ENCODE measurements around the gene GATAD2B. TPM values are rescaled to one million over a fixed set of nuclear protein-coding genes. Genes with fewer than 3 reads are reported as not detected.
A peak's percentile ranks its signal among the peaks of the same experiment; 100 is the strongest.

The GATAD2B gene
- total RNA-seq (10 to 100 TPM; 16.3 to 18.7 TPM), polyA plus RNA-seq (ENCODE audit: insufficient read length in 2 of 2) (10 to 100 TPM; 34.6 to 35.3 TPM)
- long read RNA-seq, donor 1, full-length matches to known transcripts = 2 of 2 reads
- long read RNA-seq, donor 1, partial matches to known transcripts = 0 of 2 reads
- long read RNA-seq, donor 1, other reads (novel, unspliced or antisense) = 0 of 2 reads
- long read RNA-seq, donor 2, partial matches to known transcripts = 9 of 9 reads
- long read RNA-seq, donor 2, other reads (novel, unspliced or antisense) = 0 of 9 reads
- long read RNA-seq, donor 3, full-length matches to known transcripts = 2 of 2 reads
- long read RNA-seq, donor 3, partial matches to known transcripts = 0 of 2 reads
- long read RNA-seq, donor 3, other reads (novel, unspliced or antisense) = 0 of 2 reads
- long read RNA-seq, donor 4, full-length matches to known transcripts = 1 of 1,787 reads
- long read RNA-seq, donor 4, partial matches to known transcripts = 1,336 of 1,787 reads
- long read RNA-seq, donor 4, other reads (novel, unspliced or antisense) = 450 of 1,787 reads

- peaks cover 28% of the 10 kb centered on the region for H3K4me1 ChIP-seq (ENCODE audit: control insufficient read depth, insufficient read depth, low read length)
- peak; percentile 99 to 100 (median 100) for DNase-seq (ENCODE audit: low read depth in 4 of 6, low spot score in 6 of 6)
- 0% methylated on average over 50 of the region's 53 CpGs for WGBS (ENCODE audit: insufficient coverage)
Observed at GRCh38 chr1:153922972-153923925, at the start of gene GATAD2B. Gene GATAD2B (minus strand): TSS chr1:153922972. CDS start chr1:153828347, 94,625 bp downstream.

GRCh38 chr1:153970346-153970745 is 47.6 kb upstream of the GATAD2B start:
- Histone ChIP-seq H3K9me3 (ENCODE audit: control insufficient read depth, insufficient read depth, low read length) (no peaks in the 10 kb centered on the region), H3K27ac (ENCODE audit: low read depth, low read length) (no peak overlapping the region), H3K4me3 (ENCODE audit: low read depth, low read length) (no peak overlapping the region), H3K4me1 (ENCODE audit: control insufficient read depth, insufficient read depth, low read length) (peaks cover 20% of the 10 kb centered on the region), H3K27me3 (ENCODE audit: control insufficient read depth, insufficient read depth, low read length) (no peaks in the 10 kb centered on the region), H3K36me3 (ENCODE audit: control insufficient read depth, insufficient read depth, low read length) (peaks cover 18% of the 10 kb centered on the region)
- 85% methylated on average over 2 of the region's 2 CpGs for WGBS (ENCODE audit: insufficient coverage)
- no peak for DNase-seq (ENCODE audit: low read depth in 4 of 6, low spot score in 6 of 6)

More at GRCh38 chr1:153922972-153923925, at the start of gene GATAD2B:
- Histone ChIP-seq H3K27ac (ENCODE audit: low read depth, low read length) (peak within 1 kb of the TSS; percentile 93), H3K9me3 (ENCODE audit: control insufficient read depth, insufficient read depth, low read length) (no peaks in the 10 kb centered on the region), H3K4me3 (ENCODE audit: low read depth, low read length) (peak within 1 kb of the TSS; percentile 84), H3K27me3 (ENCODE audit: control insufficient read depth, insufficient read depth, low read length) (no peaks in the 10 kb centered on the region), H3K36me3 (ENCODE audit: control insufficient read depth, insufficient read depth, low read length) (no peaks in the 10 kb centered on the region)

GRCh38 chr1:153968972-153969371 is 46.2 kb upstream of the GATAD2B start:
- no peak for DNase-seq (ENCODE audit: low read depth in 4 of 6, low spot score in 6 of 6)
- Histone ChIP-seq H3K9me3 (ENCODE audit: control insufficient read depth, insufficient read depth, low read length) (no peaks in the 10 kb centered on the region), H3K4me3 (ENCODE audit: low read depth, low read length) (no peak overlapping the region), H3K36me3 (ENCODE audit: control insufficient read depth, insufficient read depth, low read length) (peaks cover 14% of the 10 kb centered on the region), H3K27me3 (ENCODE audit: control insufficient read depth, insufficient read depth, low read length) (no peaks in the 10 kb centered on the region), H3K27ac (ENCODE audit: low read depth, low read length) (no peak overlapping the region), H3K4me1 (ENCODE audit: control insufficient read depth, insufficient read depth, low read length) (peaks cover 23% of the 10 kb centered on the region)
- 90% methylated on average over 2 of the region's 2 CpGs for WGBS (ENCODE audit: insufficient coverage)

- Histone ChIP-seq H3K27me3 (ENCODE audit: control insufficient read depth, insufficient read depth, low read length) (no peaks in the 10 kb centered on the region), H3K4me3 (ENCODE audit: low read depth, low read length) (peak overlapping the region; percentile 78), H3K27ac (ENCODE audit: low read depth, low read length) (peak overlapping the region; percentile 90), H3K36me3 (ENCODE audit: control insufficient read depth, insufficient read depth, low read length) (peaks cover 9% of the 10 kb centered on the region), H3K4me1 (ENCODE audit: control insufficient read depth, insufficient read depth, low read length) (peaks cover 24% of the 10 kb centered on the region), H3K9me3 (ENCODE audit: control insufficient read depth, insufficient read depth, low read length) (no peaks in the 10 kb centered on the region)
- WGBS (ENCODE audit: insufficient coverage) = 14% methylated on average over 5 of the region's 13 CpGs
- peak in 2 of 6 donors; percentile 51 to 72 for DNase-seq (ENCODE audit: low read depth in 4 of 6, low spot score in 6 of 6)
Observed at GRCh38 chr1:153968408-153968807, 45.6 kb upstream of the GATAD2B start.

- peaks cover 24% of the 10 kb centered on the region for H3K4me1 ChIP-seq (ENCODE audit: control insufficient read depth, insufficient read depth, low read length)
- no peak for DNase-seq (ENCODE audit: low read depth in 4 of 6, low spot score in 6 of 6)
- no peaks in the 10 kb centered on the region for H3K9me3 ChIP-seq (ENCODE audit: control insufficient read depth, insufficient read depth, low read length)
- peaks cover 4% of the 10 kb centered on the region for H3K36me3 ChIP-seq (ENCODE audit: control insufficient read depth, insufficient read depth, low read length)
- peak overlapping the region; percentile 78 for H3K4me3 ChIP-seq (ENCODE audit: low read depth, low read length)
- H3K27me3 ChIP-seq (ENCODE audit: control insufficient read depth, insufficient read depth, low read length) = no peaks in the 10 kb centered on the region
- H3K27ac ChIP-seq (ENCODE audit: low read depth, low read length) = peak overlapping the region; percentile 90
- 0% methylated on average over 3 of the region's 8 CpGs for WGBS (ENCODE audit: insufficient coverage)
Observed at GRCh38 chr1:153968000-153968363, 45.2 kb upstream of the GATAD2B start.

GRCh38 chr1:153967107-153967999 is 44.6 kb upstream of the GATAD2B start, which contains the start of gene CREB3L4:
Gene CREB3L4 (plus strand): TSS chr1:153967902. CDS start chr1:153968526, 624 bp downstream.
- WGBS (ENCODE audit: insufficient coverage) = under 1% methylated on average over 60 of the region's 60 CpGs
- peaks cover 30% of the 10 kb centered on the region for H3K4me1 ChIP-seq (ENCODE audit: control insufficient read depth, insufficient read depth, low read length)

GRCh38 chr1:153963850-153964331 is 41.1 kb upstream of the GATAD2B start:
- no peaks in the 10 kb centered on the region for H3K27me3 ChIP-seq (ENCODE audit: control insufficient read depth, insufficient read depth, low read length)
- H3K9me3 ChIP-seq (ENCODE audit: control insufficient read depth, insufficient read depth, low read length) = no peaks in the 10 kb centered on the region
- no peak for DNase-seq (ENCODE audit: low read depth in 4 of 6, low spot score in 6 of 6)
- H3K4me1 ChIP-seq (ENCODE audit: control insufficient read depth, insufficient read depth, low read length) = peaks cover 36% of the 10 kb centered on the region
- H3K27ac ChIP-seq (ENCODE audit: low read depth, low read length) = peak overlapping the region; percentile 87
- WGBS (ENCODE audit: insufficient coverage) = under 1% methylated on average over 18 of the region's 22 CpGs
- H3K4me3 ChIP-seq (ENCODE audit: low read depth, low read length) = peak overlapping the region; percentile 79
- H3K36me3 ChIP-seq (ENCODE audit: control insufficient read depth, insufficient read depth, low read length) = peaks cover 18% of the 10 kb centered on the region

More at GRCh38 chr1:153967107-153967999, 44.6 kb upstream of the GATAD2B start, which contains the start of gene CREB3L4:
- Histone ChIP-seq H3K9me3 (ENCODE audit: control insufficient read depth, insufficient read depth, low read length) (no peaks in the 10 kb centered on the region), H3K27ac (ENCODE audit: low read depth, low read length) (peak within 1 kb of the TSS; percentile 90), H3K27me3 (ENCODE audit: control insufficient read depth, insufficient read depth, low read length) (no peaks in the 10 kb centered on the region), H3K4me3 (ENCODE audit: low read depth, low read length) (peak within 1 kb of the TSS; percentile 78), H3K36me3 (ENCODE audit: control insufficient read depth, insufficient read depth, low read length) (peaks cover 2% of the 10 kb centered on the region)
- DNase-seq (ENCODE audit: low read depth in 4 of 6, low spot score in 6 of 6) = peak; percentile 92 to 99 (median 95)

GRCh38 chr1:153963030-153963849 is 40.5 kb upstream of the GATAD2B start, which contains the start of gene SLC39A1:
Gene SLC39A1 (minus strand): TSS chr1:153963537. CDS start chr1:153962715, 822 bp downstream.
- Histone ChIP-seq H3K4me1 (ENCODE audit: control insufficient read depth, insufficient read depth, low read length) (peaks cover 33% of the 10 kb centered on the region), H3K36me3 (ENCODE audit: control insufficient read depth, insufficient read depth, low read length) (peaks cover 18% of the 10 kb centered on the region), H3K4me3 (ENCODE audit: low read depth, low read length) (peak within 1 kb of the TSS; percentile 79), H3K9me3 (ENCODE audit: control insufficient read depth, insufficient read depth, low read length) (no peaks in the 10 kb centered on the region), H3K27me3 (ENCODE audit: control insufficient read depth, insufficient read depth, low read length) (no peaks in the 10 kb centered on the region), H3K27ac (ENCODE audit: low read depth, low read length) (peak within 1 kb of the TSS; percentile 87)
- DNase-seq (ENCODE audit: low read depth in 4 of 6, low spot score in 6 of 6) = peak; percentile 90 to 99 (median 97)
- 0% methylated on average over 44 of the region's 54 CpGs for WGBS (ENCODE audit: insufficient coverage)
